B cell (primary cell): ENCODE results near the gene RAD51C. TPM values are rescaled to one million over a fixed set of nuclear protein-coding genes. Genes with fewer than 3 reads are reported as not detected.

Experiments
- ATAC-seq: fragments of 200-7000 bp; cut with Tn5 transposase; one replicate; pipeline ENCODE4 v1.10.0; 2021; ENCODE audit warnings: low read depth, mild to moderate bottlenecking, moderate number of reproducible peaks, moderate library complexity
- CTCF ChIA-PET: fragments of 350-600 bp; sonication (Branson Sonifier 250); formaldehyde crosslinking; loops from one replicate; lab custom pipeline; 2021; ENCODE audit warnings: antibody characterized with exemption, inconsistent platforms; lab: Charles Lee
- POLR2A ChIA-PET: fragments of 350-600 bp; sonication (Branson Sonifier 250); formaldehyde crosslinking; loops from one replicate; lab custom pipeline; 2021; ENCODE audit warnings: antibody characterized with exemption; lab: Charles Lee
- DNase-seq: peaks from one replicate; pipeline ENCODE4 v3.0.0; 2013
- H2AFZ ChIP-seq: 2 replicates; pipeline ENCODE4 v1.6.1; 2012; ENCODE audit warnings: mild to moderate bottlenecking, low read depth, low read length; ENCODE audit not compliant: insufficient read depth, poor library complexity, severe bottlenecking
- H3K27ac ChIP-seq, 2 donors: 1 replicate in 1 of 2; 2 replicates in 1 of 2; pipeline ENCODE4 v1.5.1; 2012 to 2013; ENCODE audit warnings: low read length in 2 of 2, mild to moderate bottlenecking in 2 of 2, moderate library complexity in 1 of 2
- H3K27me3 ChIP-seq, 4 experiments: fragments of 200-600 bp in 1 of 4; sonication (generic) in 1 of 4; replicated peaks in 1 of 4; 1 replicate in 2 of 4; 2 replicates in 2 of 4; pipeline versions ENCODE4 v1.6.1 to v1.7.0; 2013 to 2016; ENCODE audit warnings: low read length in 3 of 4, mild to moderate bottlenecking in 2 of 4, mixed read lengths in 1 of 4, moderate library complexity in 1 of 4; ENCODE audit not compliant: insufficient read depth in 4 of 4, control insufficient read depth in 3 of 4; ENCODE audit errors: control extremely low read depth in 1 of 4
- H3K36me3 ChIP-seq, 2 experiments: replicated peaks in 1 of 2; 1 replicate in 1 of 2; 2 replicates in 1 of 2; pipeline versions ENCODE4 v1.6.1 to v1.7.1; 2013; ENCODE audit warnings: low read length in 1 of 2; ENCODE audit not compliant: insufficient read depth in 2 of 2, control insufficient read depth in 1 of 2; ENCODE audit errors: control extremely low read depth in 1 of 2, extremely low read depth in 1 of 2
- H3K4me1 ChIP-seq, 2 donors: fragments of 200-600 bp in 1 of 2; sonication (generic) in 1 of 2; 1 replicate in 1 of 2; 2 replicates in 1 of 2; pipeline versions ENCODE4 v1.5.1 to v1.6.1; 2013 to 2017; ENCODE audit warnings: low read length in 2 of 2; ENCODE audit not compliant: control insufficient read depth in 2 of 2, insufficient read depth in 2 of 2
- H3K4me2 ChIP-seq: replicated peaks from 2 replicates; pipeline ENCODE3; 2012; ENCODE audit warnings: mild to moderate bottlenecking, low read depth, low read length; ENCODE audit not compliant: poor library complexity, severe bottlenecking
- H3K4me3 ChIP-seq, 5 experiments: fragments of 200-600 bp in 1 of 5; sonication (generic) in 1 of 5; 1 replicate in 3 of 5; 2 replicates in 2 of 5; pipeline versions ENCODE4 v1.5.1 to v1.7.0; 2011 to 2016; ENCODE audit warnings: low read length in 4 of 5, mild to moderate bottlenecking in 4 of 5, low read depth in 2 of 5, control low read depth in 1 of 5, moderate library complexity in 1 of 5; ENCODE audit not compliant: insufficient read depth in 1 of 5; ENCODE audit errors: control extremely low read depth in 1 of 5, extremely low read depth in 1 of 5
- H3K79me2 ChIP-seq: fragments of 200-600 bp; sonication (generic); one replicate; pipeline ENCODE4 v1.6.0; 2016; ENCODE audit warnings: low read length; ENCODE audit not compliant: control insufficient read depth, insufficient read depth
- H3K9ac ChIP-seq: fragments of 200-600 bp; sonication (generic); 2 replicates; pipeline ENCODE4 v1.6.1; 2017; ENCODE audit warnings: mild to moderate bottlenecking, low read length, moderate library complexity
- H3K9me3 ChIP-seq, 3 donors: one replicate each; pipeline versions ENCODE4 v1.6.1 to v1.7.1; 2013; ENCODE audit warnings: low read length in 2 of 3; ENCODE audit not compliant: control insufficient read depth in 2 of 3, insufficient read depth in 1 of 3; ENCODE audit errors: control extremely low read depth in 1 of 3
- H4K20me1 ChIP-seq: 2 replicates; pipeline ENCODE4 v1.6.0; 2012; ENCODE audit warnings: mild to moderate bottlenecking, low read length; ENCODE audit not compliant: insufficient read depth, control insufficient read depth, poor library complexity, severe bottlenecking
- H3K27ac Mint-ChIP-seq: one replicate; pipeline ENCODE4 v1.8.0; 2021; ENCODE audit warnings: mixed read lengths
- H3K27me3 Mint-ChIP-seq: one replicate; pipeline ENCODE4 v1.8.0; 2021; ENCODE audit warnings: mixed read lengths
- H3K4me1 Mint-ChIP-seq: one replicate; pipeline ENCODE4 v1.8.0; 2021; ENCODE audit warnings: mixed read lengths
- H3K4me3 Mint-ChIP-seq: one replicate; pipeline ENCODE4 v1.8.0; 2021; ENCODE audit warnings: mixed read lengths
- H3K9me3 Mint-ChIP-seq: one replicate; pipeline ENCODE4 v1.8.0; 2022; ENCODE audit warnings: mixed read lengths; ENCODE audit not compliant: insufficient read depth
- EZH2 ChIP-seq: IDR thresholded peaks from 2 replicates; pipeline ENCODE4 v1.6.1; 2012; ENCODE audit warnings: borderline replicate concordance, low read depth, mild to moderate bottlenecking, moderate library complexity, low read length; ENCODE audit not compliant: insufficient read depth, poor library complexity, severe bottlenecking
- WGBS: methylation state at CpG from one replicate; pipeline ENCODE4 v1.1.5; 2013; ENCODE audit warnings: missing lambda C conversion rate; ENCODE audit not compliant: insufficient coverage; 5-methylcytosine and 5-hydroxymethylcytosine counted together
- intact Hi-C: fragments of 100-400 bp; cut with micrococcal nuclease; formaldehyde crosslinking; loops from one replicate; pipeline ENCODE4 v1.10.0; 2022
- polyA plus RNA-seq: library from polyadenylated mRNA; depleted of rRNA; stranded (reverse); fragments of >200 nt; gene quantifications from 2 replicates; pipeline ENCODE4 v1.2.3, GENCODE V29; 2012
- total RNA-seq, 2 donors: library from RNA; stranded (reverse); fragments of 120-200 nt in 1 of 2; gene quantifications; 1 replicate in 1 of 2; 2 replicates in 1 of 2; pipeline versions ENCODE4 v1.2.3 to v1.2.4, GENCODE V29; 2013 to 2022
- TF ChIP-seq, protein P1 (sequence below): fragments of 200-600 bp; IDR thresholded peaks from one replicate; pipeline ENCODE4 v1.8.0; 2022; ENCODE audit warnings: antibody characterized with exemption, mild to moderate bottlenecking

The RAD51C gene
- total and polyA plus RNA-seq, 2 donors (not counting 1 experiment from before 2014, with no cell fraction given): 14.2 to 33.2 TPM

DNA sequence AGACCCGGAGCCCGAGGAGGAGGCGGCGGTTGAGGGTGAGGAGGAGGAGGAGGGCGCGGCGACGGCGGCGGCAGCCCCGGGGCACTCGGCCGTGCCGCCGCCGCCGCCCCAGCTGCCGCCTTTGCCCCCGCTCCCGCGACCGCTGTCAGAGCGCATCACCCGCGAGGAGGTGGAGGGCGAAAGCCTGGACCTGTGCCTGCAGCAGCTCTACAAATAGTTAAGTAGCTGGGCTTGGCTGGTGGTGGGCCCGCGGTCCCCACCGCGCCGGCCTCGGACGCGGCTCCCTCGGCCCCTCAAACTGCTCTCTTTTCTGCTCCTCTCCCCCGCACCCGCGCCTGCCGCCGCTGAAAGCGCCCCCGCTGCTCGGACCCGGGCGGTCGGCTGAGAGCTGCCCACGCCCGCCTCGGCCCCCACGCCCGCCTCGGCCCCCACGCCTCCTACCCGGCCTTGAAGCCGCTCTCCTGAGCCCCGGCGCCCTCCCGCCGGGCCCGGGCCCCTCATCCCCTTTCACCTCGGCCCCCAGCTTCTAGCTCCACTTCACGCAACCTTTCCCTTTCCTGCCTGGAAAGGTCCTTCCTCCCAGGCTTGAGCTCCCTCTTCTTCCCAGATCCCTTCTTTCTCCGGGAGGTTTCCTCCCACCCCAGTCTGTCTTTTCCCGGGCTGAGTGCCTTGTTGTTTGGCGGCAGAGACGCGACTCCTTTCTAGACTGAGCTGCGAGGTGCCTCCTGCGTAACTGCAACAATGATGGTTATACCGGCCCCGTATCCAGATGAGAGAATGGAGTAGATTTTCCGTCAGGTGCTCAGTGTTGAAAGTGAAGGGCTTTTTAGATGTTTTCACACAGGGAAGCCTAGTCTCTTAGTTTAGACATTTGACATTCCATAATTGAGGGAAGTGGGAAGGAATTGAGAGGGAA is 64.1 kb downstream of the RAD51C start:
- Histone ChIP-seq H3K4me2 (peak overlapping the region; percentile 93), H3K27me3 (peaks cover 0 to 40% (median 37%) of the 10 kb centered on the region in 4 experiments), H4K20me1 (no peaks in the 10 kb centered on the region), H3K4me3 (peak overlapping the region in 4 of 5 experiments; percentile 57 to 68 (median 62)), H2AFZ (peak overlapping the region; percentile 70), H3K9me3 (peaks cover 0 to 8% (median 2%) of the 10 kb centered on the region in 3 donors), H3K27ac (no peak overlapping the region), H3K79me2 (no peaks in the 10 kb centered on the region), H3K4me1 (peaks cover 15 to 22% of the 10 kb centered on the region in 2 donors), H3K9ac (peak overlapping the region; percentile 73), H3K36me3 (no peaks in the 10 kb centered on the region)
- DNase-seq (peak; percentile 35), ATAC-seq (peak; percentile 50)
- H3K4me1 Mint-ChIP-seq: peaks cover 14% of the 10 kb centered on the region
- H3K9me3 Mint-ChIP-seq: no peaks in the 10 kb centered on the region
- H3K27ac Mint-ChIP-seq: no peak overlapping the region
- peaks cover 49% of the 10 kb centered on the region for H3K27me3 Mint-ChIP-seq
- peak; percentile 76 for TF ChIP-seq EZH2
- TF ChIP-seq, protein P1, sequence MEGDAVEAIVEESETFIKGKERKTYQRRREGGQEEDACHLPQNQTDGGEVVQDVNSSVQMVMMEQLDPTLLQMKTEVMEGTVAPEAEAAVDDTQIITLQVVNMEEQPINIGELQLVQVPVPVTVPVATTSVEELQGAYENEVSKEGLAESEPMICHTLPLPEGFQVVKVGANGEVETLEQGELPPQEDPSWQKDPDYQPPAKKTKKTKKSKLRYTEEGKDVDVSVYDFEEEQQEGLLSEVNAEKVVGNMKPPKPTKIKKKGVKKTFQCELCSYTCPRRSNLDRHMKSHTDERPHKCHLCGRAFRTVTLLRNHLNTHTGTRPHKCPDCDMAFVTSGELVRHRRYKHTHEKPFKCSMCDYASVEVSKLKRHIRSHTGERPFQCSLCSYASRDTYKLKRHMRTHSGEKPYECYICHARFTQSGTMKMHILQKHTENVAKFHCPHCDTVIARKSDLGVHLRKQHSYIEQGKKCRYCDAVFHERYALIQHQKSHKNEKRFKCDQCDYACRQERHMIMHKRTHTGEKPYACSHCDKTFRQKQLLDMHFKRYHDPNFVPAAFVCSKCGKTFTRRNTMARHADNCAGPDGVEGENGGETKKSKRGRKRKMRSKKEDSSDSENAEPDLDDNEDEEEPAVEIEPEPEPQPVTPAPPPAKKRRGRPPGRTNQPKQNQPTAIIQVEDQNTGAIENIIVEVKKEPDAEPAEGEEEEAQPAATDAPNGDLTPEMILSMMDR: no peak
- intact Hi-C loops: no loop called here
- POLR2A ChIA-PET: no interaction called here
- 1% methylated on average over 68 of the region's 72 CpGs for WGBS
- CTCF ChIA-PET: interaction anchor here (1.5 kb wide), 1 partner anchor 249 kb away, joined by 3 read pairs; no protein-coding TSS in a partner anchor
- peak overlapping the region; percentile 97 for H3K4me3 Mint-ChIP-seq
